ENCODE results near the gene CCDC174.

CCDC174 gene

GRCh38 chr3:14701676-14702075 lies 50.1 kb downstream of the CCDC174 start:
- no peak for DNase-seq (ENCODE audit: low read depth in 2 of 2)

- DNase-seq (ENCODE audit: low read depth in 2 of 2), result no peak
Measured at GRCh38 chr3:14703128-14703750, 51.7 kb downstream of the CCDC174 start.

- no peak for DNase-seq (ENCODE audit: low read depth in 2 of 2)
Measured at GRCh38 chr3:14703791-14704190, 52.2 kb downstream of the CCDC174 start.

GRCh38 chr3:14706096-14706495 lies 54.5 kb downstream of the CCDC174 start:
- no peak for DNase-seq (ENCODE audit: low read depth in 2 of 2)

- no peak for DNase-seq (ENCODE audit: low read depth in 2 of 2)
Measured at GRCh38 chr3:14716591-14716990, 65.0 kb downstream of the CCDC174 start.

GRCh38 chr3:14717307-14717706 lies 65.7 kb downstream of the CCDC174 start:
- DNase-seq (ENCODE audit: low read depth in 2 of 2), result no peak

GRCh38 chr3:14718539-14718938 lies 67.0 kb downstream of the CCDC174 start:
- DNase-seq (ENCODE audit: low read depth in 2 of 2), result no peak

GRCh38 chr3:14719006-14719405 lies 67.4 kb downstream of the CCDC174 start:
- no peak for DNase-seq (ENCODE audit: low read depth in 2 of 2)

- DNase-seq (ENCODE audit: low read depth in 2 of 2), result no peak
Measured at GRCh38 chr3:14721126-14721864, 69.7 kb downstream of the CCDC174 start.
